DND-41 (cell line): ENCODE data around the gene DCLRE1B.
A peak's percentile ranks its signal among the peaks of the same experiment; 100 is the strongest.

Source experiments
- ATAC-seq: fragments of 200-7000 bp; cut with Tn5 transposase; 3 replicates; pipeline ENCODE4 v1.9.1; 2021; ENCODE audit warnings: low read depth; ENCODE audit not compliant: insufficient read depth
- DNase-seq: peaks from one replicate; pipeline ENCODE4 v3.0.0-alpha.2; 2020
- H2AFZ ChIP-seq: 2 replicates; pipeline ENCODE4 v1.6.0; 2012; ENCODE audit warnings: low read depth, low read length
- H3K27ac ChIP-seq: 2 replicates; pipeline ENCODE4 v1.5.1; 2012; ENCODE audit warnings: low read length, inconsistent platforms
- H3K27me3 ChIP-seq: fragments of 200-600 bp; sonication (generic); 2 replicates; pipeline ENCODE4 v1.6.0; 2012; ENCODE audit warnings: low read length, mild to moderate bottlenecking, inconsistent platforms; ENCODE audit not compliant: insufficient read depth, poor library complexity
- H3K36me3 ChIP-seq: 2 replicates; pipeline ENCODE4 v1.5.1; 2012; ENCODE audit warnings: low read length, inconsistent platforms; ENCODE audit not compliant: insufficient read depth
- H3K4me1 ChIP-seq: 2 replicates; pipeline ENCODE4 v1.5.1; 2012; ENCODE audit warnings: mild to moderate bottlenecking, low read length; ENCODE audit not compliant: insufficient read depth
- H3K4me2 ChIP-seq: 2 replicates; pipeline ENCODE4 v1.6.0; 2012; ENCODE audit warnings: mild to moderate bottlenecking, moderate library complexity, low read length, inconsistent platforms; ENCODE audit not compliant: insufficient read depth
- H3K4me3 ChIP-seq, 2 experiments: fragments of 200-600 bp in 1 of 2; shearing (Covaris generic) in 1 of 2; 2 replicates each; pipeline ENCODE4 v1.5.1; 2012 to 2016; ENCODE audit warnings: inconsistent platforms in 2 of 2, low read length in 2 of 2, mild to moderate bottlenecking in 2 of 2, low read depth in 1 of 2, moderate library complexity in 1 of 2
- H3K79me2 ChIP-seq: 2 replicates; pipeline ENCODE4 v1.6.0; 2012; ENCODE audit warnings: low read length, inconsistent platforms; ENCODE audit not compliant: insufficient read depth
- H3K9ac ChIP-seq: 2 replicates; pipeline ENCODE4 v1.6.0; 2012; ENCODE audit warnings: low read depth, mild to moderate bottlenecking, inconsistent platforms, low read length, moderate library complexity
- H3K9me3 ChIP-seq: 2 replicates; pipeline ENCODE4 v1.5.1; 2012; ENCODE audit warnings: low read length, moderate library complexity, mild to moderate bottlenecking, inconsistent platforms; ENCODE audit not compliant: insufficient read depth, severe bottlenecking
- H4K20me1 ChIP-seq: 2 replicates; pipeline ENCODE4 v1.6.0; 2012; ENCODE audit warnings: low read length; ENCODE audit not compliant: insufficient read depth
- EZH2 ChIP-seq: IDR thresholded peaks from 3 replicates; pipeline ENCODE4 v1.6.1; 2012; ENCODE audit warnings: borderline replicate concordance, low read depth, mild to moderate bottlenecking, moderate library complexity, low read length, inconsistent platforms; ENCODE audit not compliant: severe bottlenecking
- TF ChIP-seq, protein P1 (sequence below): IDR thresholded peaks from 2 replicates; pipeline ENCODE4 v1.5.1; 2012; ENCODE audit warnings: borderline replicate concordance, low read length, moderate library complexity, mild to moderate bottlenecking; ENCODE audit not compliant: poor library complexity, severe bottlenecking; ENCODE audit errors: extremely low read depth

Gene DCLRE1B

DNA sequence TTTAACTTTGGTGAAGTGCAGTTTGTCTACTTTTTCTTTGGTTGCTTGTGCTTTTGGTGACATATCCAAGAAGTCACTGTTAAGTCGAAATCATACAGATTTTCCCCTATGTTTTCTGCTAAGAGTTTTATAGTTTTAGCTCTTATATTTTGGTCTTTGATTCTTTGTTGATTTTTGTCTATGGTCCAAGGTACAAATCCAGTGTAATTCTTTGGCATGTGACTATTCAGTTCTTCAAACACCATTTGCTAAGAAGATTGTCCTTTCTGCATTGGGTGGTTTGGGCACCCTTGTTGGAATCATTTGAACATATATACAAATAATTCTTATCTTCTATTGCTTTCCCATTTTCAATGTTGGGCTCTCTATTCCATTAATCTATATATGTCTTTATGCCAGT, 40.2 kb downstream of the DCLRE1B start:
- H3K4me3 ChIP-seq, result no peak overlapping the region
- H4K20me1 ChIP-seq, result peaks cover 27% of the 10 kb centered on the region; the same call in 1 of the 2 replicates
- peaks cover 93% of the 10 kb centered on the region for H3K79me2 ChIP-seq
- DNase-seq (no peak), ATAC-seq (no peak)
- TF ChIP-seq EZH2, result no peak
- TF ChIP-seq, protein P1, sequence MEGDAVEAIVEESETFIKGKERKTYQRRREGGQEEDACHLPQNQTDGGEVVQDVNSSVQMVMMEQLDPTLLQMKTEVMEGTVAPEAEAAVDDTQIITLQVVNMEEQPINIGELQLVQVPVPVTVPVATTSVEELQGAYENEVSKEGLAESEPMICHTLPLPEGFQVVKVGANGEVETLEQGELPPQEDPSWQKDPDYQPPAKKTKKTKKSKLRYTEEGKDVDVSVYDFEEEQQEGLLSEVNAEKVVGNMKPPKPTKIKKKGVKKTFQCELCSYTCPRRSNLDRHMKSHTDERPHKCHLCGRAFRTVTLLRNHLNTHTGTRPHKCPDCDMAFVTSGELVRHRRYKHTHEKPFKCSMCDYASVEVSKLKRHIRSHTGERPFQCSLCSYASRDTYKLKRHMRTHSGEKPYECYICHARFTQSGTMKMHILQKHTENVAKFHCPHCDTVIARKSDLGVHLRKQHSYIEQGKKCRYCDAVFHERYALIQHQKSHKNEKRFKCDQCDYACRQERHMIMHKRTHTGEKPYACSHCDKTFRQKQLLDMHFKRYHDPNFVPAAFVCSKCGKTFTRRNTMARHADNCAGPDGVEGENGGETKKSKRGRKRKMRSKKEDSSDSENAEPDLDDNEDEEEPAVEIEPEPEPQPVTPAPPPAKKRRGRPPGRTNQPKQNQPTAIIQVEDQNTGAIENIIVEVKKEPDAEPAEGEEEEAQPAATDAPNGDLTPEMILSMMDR, result no peak
- 0 out of 2 replicates have a peak overlapping the region, but pooled peaks have one; percentile 15 for H3K27ac ChIP-seq
- H3K9me3 ChIP-seq, result peaks cover 3% of the 10 kb centered on the region
- H3K4me1 ChIP-seq, result peaks cover 50% of the 10 kb centered on the region
- peaks cover 48% of the 10 kb centered on the region for H3K36me3 ChIP-seq
- H3K9ac ChIP-seq, result no peak overlapping the region
- no peak overlapping the region for H2AFZ ChIP-seq
- no peak overlapping the region for H3K4me2 ChIP-seq
- no peaks in the 10 kb centered on the region for H3K27me3 ChIP-seq

- Histone ChIP-seq H3K4me2 (peak overlapping the region; percentile 0; the same call in 1 of the 2 replicates), H3K9me3 (peaks cover 3% of the 10 kb centered on the region), H3K4me1 (peaks cover 47% of the 10 kb centered on the region), H4K20me1 (peaks cover 26% of the 10 kb centered on the region; the same call in 1 of the 2 replicates), H3K9ac (no peak overlapping the region), H3K27me3 (no peaks in the 10 kb centered on the region), H3K4me3 (no peak overlapping the region), H2AFZ (no peak overlapping the region), H3K79me2 (peaks cover 93% of the 10 kb centered on the region), H3K27ac (peak overlapping the region; percentile 60), H3K36me3 (peaks cover 48% of the 10 kb centered on the region)
- TF ChIP-seq, protein P1, result no peak
- TF ChIP-seq EZH2, result no peak
- ATAC-seq, result peak; percentile 99
- DNase-seq, result peak; percentile 72
These were observed 41.0 kb downstream of the DCLRE1B start for GRCh38 chr1:113946112-113946511.

- no peak overlapping the region for H3K4me3 ChIP-seq
- H3K79me2 ChIP-seq, result peaks cover 96% of the 10 kb centered on the region
- H2AFZ ChIP-seq, result no peak overlapping the region
- no peak for DNase-seq
- H3K9ac ChIP-seq, result no peak overlapping the region
- H3K4me2 ChIP-seq, result no peak overlapping the region; the same call in 1 of the 2 replicates
- TF ChIP-seq, protein P1, result no peak
- TF ChIP-seq EZH2, result no peak
- no peaks in the 10 kb centered on the region for H3K27me3 ChIP-seq
- peaks cover 23% of the 10 kb centered on the region; the same call in 1 of the 2 replicates for H4K20me1 ChIP-seq
- ATAC-seq, result no peak
- H3K27ac ChIP-seq, result peak overlapping the region; percentile 64
- H3K9me3 ChIP-seq, result peaks cover 3% of the 10 kb centered on the region
- peaks cover 47% of the 10 kb centered on the region for H3K4me1 ChIP-seq
- peaks cover 46% of the 10 kb centered on the region for H3K36me3 ChIP-seq
These were observed 41.7 kb downstream of the DCLRE1B start for GRCh38 chr1:113946678-113947387.
